Measurements from ENCODE around the gene CRHR2.

DNA sequence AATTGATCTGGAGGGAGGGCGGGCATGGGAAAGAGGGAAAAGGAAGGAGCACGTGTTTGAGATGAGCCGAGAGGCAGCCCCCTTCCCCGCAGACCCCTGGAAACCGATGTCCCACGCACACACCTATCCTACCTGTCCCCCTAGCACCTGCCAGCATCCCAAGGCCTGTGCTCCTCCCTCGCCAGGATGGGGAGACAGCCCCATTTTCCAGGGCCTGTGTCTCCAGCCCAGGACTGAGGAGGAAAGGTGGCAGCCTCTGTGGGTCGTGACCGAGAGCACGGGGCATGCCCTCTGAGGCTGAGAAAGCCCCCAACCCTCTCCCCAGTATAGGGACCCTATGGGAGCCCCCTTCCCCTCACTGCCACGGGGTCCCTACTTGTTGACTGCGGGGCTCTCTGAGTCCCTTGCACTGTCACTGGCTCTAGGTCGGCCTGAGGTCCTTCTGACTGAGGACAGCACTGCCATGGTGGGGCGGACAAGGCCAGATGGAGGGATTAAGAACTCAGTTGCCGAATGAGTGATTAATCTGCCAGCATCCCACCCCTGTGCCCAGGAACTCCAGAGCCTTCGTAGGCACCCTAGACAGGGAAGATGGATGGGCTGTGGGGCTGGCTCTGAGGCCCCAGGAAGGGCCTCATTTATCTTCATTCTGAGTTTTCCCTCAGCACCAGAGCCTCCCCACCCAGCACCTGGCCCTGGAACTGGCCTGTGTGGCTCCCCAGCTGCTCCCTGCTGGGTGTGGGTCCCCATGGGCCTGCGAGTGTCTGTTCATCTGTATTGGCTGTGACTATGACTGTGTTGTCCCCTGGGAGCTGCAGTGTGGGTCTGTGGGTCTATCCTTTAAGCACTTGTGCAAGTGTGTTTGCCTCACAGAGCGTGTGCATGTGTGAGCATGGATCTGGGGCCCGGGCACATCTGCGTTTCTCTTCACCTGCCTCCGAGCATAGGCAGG lies 26.0 kb downstream of the CRHR2 start:
- TF ChIP-seq FOS (IDR thresholded peaks at IDR 0.05; ENCODE audit: low read depth, low read length) (no peak), POLR2A (IDR thresholded peaks at IDR 0.05; ENCODE audit: low read depth, low read length) (no peak), RAD21 (IDR thresholded peaks at IDR 0.05; ENCODE audit: low read length) (no peak), BHLHE40 (IDR thresholded peaks at IDR 0.05; ENCODE audit: low read depth, low read length) (no peak), MAZ (IDR thresholded peaks at IDR 0.05; ENCODE audit: borderline replicate concordance, low read depth, low read length) (no peak), SMC3 (IDR thresholded peaks at IDR 0.05; ENCODE audit: low read depth, low read length) (no peak), MXI1 (IDR thresholded peaks at IDR 0.05; ENCODE audit: borderline replicate concordance, low read depth, low read length) (no peak), CEBPB (IDR thresholded peaks at IDR 0.05; ENCODE audit: low read depth, low read length) (no peak), RFX5 (IDR thresholded peaks at IDR 0.05; ENCODE audit: low read depth, low read length) (no peak)
- TF ChIP-seq, protein P1, sequence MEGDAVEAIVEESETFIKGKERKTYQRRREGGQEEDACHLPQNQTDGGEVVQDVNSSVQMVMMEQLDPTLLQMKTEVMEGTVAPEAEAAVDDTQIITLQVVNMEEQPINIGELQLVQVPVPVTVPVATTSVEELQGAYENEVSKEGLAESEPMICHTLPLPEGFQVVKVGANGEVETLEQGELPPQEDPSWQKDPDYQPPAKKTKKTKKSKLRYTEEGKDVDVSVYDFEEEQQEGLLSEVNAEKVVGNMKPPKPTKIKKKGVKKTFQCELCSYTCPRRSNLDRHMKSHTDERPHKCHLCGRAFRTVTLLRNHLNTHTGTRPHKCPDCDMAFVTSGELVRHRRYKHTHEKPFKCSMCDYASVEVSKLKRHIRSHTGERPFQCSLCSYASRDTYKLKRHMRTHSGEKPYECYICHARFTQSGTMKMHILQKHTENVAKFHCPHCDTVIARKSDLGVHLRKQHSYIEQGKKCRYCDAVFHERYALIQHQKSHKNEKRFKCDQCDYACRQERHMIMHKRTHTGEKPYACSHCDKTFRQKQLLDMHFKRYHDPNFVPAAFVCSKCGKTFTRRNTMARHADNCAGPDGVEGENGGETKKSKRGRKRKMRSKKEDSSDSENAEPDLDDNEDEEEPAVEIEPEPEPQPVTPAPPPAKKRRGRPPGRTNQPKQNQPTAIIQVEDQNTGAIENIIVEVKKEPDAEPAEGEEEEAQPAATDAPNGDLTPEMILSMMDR (conservative IDR thresholded peaks at IDR 0.05; ENCODE audit: low read depth, low read length): no peak
- TF ChIP-seq, protein P2, sequence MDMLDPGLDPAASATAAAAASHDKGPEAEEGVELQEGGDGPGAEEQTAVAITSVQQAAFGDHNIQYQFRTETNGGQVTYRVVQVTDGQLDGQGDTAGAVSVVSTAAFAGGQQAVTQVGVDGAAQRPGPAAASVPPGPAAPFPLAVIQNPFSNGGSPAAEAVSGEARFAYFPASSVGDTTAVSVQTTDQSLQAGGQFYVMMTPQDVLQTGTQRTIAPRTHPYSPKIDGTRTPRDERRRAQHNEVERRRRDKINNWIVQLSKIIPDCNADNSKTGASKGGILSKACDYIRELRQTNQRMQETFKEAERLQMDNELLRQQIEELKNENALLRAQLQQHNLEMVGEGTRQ (IDR thresholded peaks at IDR 0.05; ENCODE audit: low read depth, low read length): no peak
